C4-2B (cell line): ENCODE data around the gene IL17RB.

Experiments used
- H3K27ac ChIP-seq: fragments of 450-650 bp; 2 replicates; pipeline ENCODE4 v1.5.1; 2017
- ZFX ChIP-seq: fragments of 450-650 bp; IDR thresholded peaks from 2 replicates; pipeline ENCODE4 v1.6.1; 2017
- TF ChIP-seq, protein P1 (sequence below): fragments of 450-650 bp; conservative IDR thresholded peaks from 2 replicates; pipeline ENCODE4 v1.5.1; 2017; ENCODE audit warnings: mild to moderate bottlenecking

The IL17RB gene

DNA sequence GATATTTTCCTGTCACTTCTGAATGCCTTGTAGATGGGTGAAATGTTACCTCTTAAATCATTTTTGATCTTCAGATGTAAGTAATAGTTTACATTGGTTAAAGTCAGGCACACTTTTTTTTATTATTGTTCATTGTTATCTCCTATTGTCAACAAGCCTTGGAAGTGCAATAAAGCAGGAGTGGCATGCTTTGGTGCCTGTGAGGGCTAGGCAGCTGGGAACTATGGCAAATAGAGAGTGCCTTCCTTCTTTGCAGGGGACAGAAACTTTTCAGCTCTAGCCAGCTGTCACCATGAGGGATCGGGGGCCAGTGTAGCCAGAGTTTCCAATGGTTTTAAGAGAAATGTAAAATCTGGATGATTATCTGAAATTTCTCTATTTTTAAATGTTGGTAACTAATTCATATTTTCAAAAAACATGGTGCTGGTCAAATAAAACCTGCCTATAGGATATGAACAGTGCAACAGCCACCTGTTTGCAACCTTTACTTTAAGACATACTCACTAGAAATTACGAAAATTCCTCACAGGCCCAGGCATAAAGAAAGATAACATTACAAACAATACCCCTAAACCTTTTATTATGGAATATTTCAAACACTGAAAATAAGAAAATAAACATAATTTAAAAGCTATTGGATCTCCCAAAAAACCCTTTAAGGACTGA lies 54.4 kb downstream of the IL17RB start:
- TF ChIP-seq ZFX, result no peak
- TF ChIP-seq, protein P1, sequence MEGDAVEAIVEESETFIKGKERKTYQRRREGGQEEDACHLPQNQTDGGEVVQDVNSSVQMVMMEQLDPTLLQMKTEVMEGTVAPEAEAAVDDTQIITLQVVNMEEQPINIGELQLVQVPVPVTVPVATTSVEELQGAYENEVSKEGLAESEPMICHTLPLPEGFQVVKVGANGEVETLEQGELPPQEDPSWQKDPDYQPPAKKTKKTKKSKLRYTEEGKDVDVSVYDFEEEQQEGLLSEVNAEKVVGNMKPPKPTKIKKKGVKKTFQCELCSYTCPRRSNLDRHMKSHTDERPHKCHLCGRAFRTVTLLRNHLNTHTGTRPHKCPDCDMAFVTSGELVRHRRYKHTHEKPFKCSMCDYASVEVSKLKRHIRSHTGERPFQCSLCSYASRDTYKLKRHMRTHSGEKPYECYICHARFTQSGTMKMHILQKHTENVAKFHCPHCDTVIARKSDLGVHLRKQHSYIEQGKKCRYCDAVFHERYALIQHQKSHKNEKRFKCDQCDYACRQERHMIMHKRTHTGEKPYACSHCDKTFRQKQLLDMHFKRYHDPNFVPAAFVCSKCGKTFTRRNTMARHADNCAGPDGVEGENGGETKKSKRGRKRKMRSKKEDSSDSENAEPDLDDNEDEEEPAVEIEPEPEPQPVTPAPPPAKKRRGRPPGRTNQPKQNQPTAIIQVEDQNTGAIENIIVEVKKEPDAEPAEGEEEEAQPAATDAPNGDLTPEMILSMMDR, result no peak
- H3K27ac ChIP-seq, result no peak overlapping the region

DNA sequence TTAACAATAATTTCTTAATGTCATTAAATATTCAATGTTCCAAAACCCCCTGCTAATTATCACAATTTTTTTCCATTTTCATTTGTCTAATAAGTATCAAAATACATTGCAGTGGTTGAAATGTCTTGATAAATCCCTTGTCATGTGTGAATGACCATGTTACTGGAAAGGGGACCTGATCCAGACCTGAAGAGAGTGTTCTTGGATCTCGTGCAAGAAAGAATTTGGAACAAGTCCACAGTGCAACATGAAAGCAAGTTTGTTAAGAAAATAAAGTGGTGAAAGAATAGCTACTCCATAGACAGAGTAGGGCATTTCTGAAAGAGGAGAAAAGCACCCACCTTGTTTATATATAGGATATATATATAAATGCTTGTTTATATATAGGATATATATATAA lies 55.7 kb downstream of the IL17RB start:
- TF ChIP-seq, protein P1, result no peak
- TF ChIP-seq ZFX, result no peak
- no peak overlapping the region for H3K27ac ChIP-seq

DNA sequence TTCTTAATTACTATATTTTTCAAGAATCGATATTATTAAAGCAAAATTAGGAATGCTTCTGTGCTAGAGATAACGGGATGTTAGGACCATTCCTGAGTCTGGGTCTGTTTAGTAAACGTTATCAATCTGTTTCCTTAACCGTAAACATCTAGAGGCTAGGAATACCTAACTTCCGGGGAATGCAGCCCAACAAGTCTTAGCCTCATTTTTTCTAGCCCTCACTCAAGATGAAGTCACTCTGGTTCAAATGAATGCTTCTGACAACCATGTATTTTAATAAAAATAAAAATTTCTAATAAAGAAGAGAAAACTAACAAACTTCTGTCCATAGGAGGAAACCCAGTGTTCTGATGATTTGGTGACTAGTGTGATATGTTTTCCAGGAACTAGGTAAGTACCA lies 56.3 kb downstream of the IL17RB start:
- H3K27ac ChIP-seq, result no peak overlapping the region
- TF ChIP-seq ZFX, result no peak
- TF ChIP-seq, protein P1, result no peak

DNA sequence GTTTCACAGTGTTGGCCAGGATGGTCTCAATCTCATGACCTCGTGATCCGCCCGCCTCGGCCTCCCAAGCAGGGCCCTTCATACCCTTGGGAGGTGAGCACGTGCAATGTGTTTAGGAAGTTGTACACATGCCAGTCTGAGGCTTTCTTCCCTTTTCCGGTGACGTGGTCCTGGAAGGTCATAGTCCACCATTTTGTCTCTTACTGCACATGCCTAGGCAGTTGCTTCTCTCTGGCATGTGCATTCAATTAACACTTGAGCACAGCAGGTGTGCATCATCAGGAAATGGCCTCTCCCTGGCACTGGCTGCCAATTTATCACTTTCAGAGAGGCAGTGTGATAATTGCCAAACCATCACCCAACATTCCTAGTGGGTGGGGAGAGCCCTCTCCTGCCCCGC lies 67.0 kb downstream of the IL17RB start:
- H3K27ac ChIP-seq, result no peak overlapping the region
- TF ChIP-seq, protein P1, result no peak
- TF ChIP-seq ZFX, result no peak
